Stimulated activated naive B cell treated with anti-CD40 and anti-IgM and Interleukin-4, amounts not matched to agents 10 μg/mL and 1 μg/mL and 100 μg/mL, for 72 hours (primary cell): ENCODE results near the gene AP3S2.
A peak's percentile ranks its signal among the peaks of the same experiment; 100 is the strongest.
"Not testable (repeated sequence)": the region's sequence is repeated elsewhere in the genome, so short reads cannot be mapped to it uniquely, and the experiment has no call there.

ENCODE experiments used
- ATAC-seq, 2 donors: fragments of 150-1000 bp; cut with Tn5 transposase; replicated peaks; 2 replicates each; pipeline ENCODE4 v1.10.0; 2021; ENCODE audit warnings: moderate library complexity in 1 of 2
- DNase-seq: peaks from one replicate; pipeline ENCODE4 v3.0.0; 2021
- H3K27ac Mint-ChIP-seq: one replicate; pipeline ENCODE4 v1.8.0; 2022; ENCODE audit warnings: mild to moderate bottlenecking, mixed read lengths
- H3K27me3 Mint-ChIP-seq, 2 donors: one replicate each; pipeline ENCODE4 v1.8.0; 2022; ENCODE audit warnings: mixed read lengths in 2 of 2
- H3K36me3 Mint-ChIP-seq, 2 donors: one replicate each; pipeline ENCODE4 v1.8.0; 2022; ENCODE audit warnings: mixed read lengths in 2 of 2, mild to moderate bottlenecking in 1 of 2
- H3K4me1 Mint-ChIP-seq, 2 donors: one replicate each; pipeline ENCODE4 v1.8.0; 2022; ENCODE audit warnings: mixed read lengths in 2 of 2, mild to moderate bottlenecking in 1 of 2
- H3K4me3 Mint-ChIP-seq, 2 donors: one replicate each; pipeline ENCODE4 v1.8.0; 2022; ENCODE audit warnings: mild to moderate bottlenecking in 2 of 2, mixed read lengths in 2 of 2, moderate library complexity in 1 of 2
- H3K9me3 Mint-ChIP-seq, 2 donors: one replicate each; pipeline ENCODE4 v1.8.0; 2022; ENCODE audit warnings: mixed read lengths in 2 of 2, mild to moderate bottlenecking in 1 of 2

The AP3S2 gene

GRCh38 chr15:89898146-89898545 is 4.4 kb upstream of the AP3S2 start:
- Mint-ChIP-seq H3K4me1 (peaks cover 6 to 14% of the 10 kb centered on the region in 2 donors), H3K27ac (no peak overlapping the region), H3K9me3 (no peaks in the 10 kb centered on the region), H3K4me3 (no peak overlapping the region), H3K27me3 (no peaks in the 10 kb centered on the region), H3K36me3 (no peaks in the 10 kb centered on the region)
- DNase-seq (no peak), ATAC-seq (no peak)

GRCh38 chr15:89893027-89893426 is 767 bp downstream of the AP3S2 start:
- Mint-ChIP-seq H3K4me1 (peaks cover 8 to 27% of the 10 kb centered on the region in 2 donors), H3K27me3 (no peaks in the 10 kb centered on the region), H3K27ac (peak overlapping the region; percentile 98), H3K36me3 (peaks cover 9 to 21% of the 10 kb centered on the region in 2 donors), H3K9me3 (no peaks in the 10 kb centered on the region), H3K4me3 (peak overlapping the region; percentile 93 to 96)
- no peak for ATAC-seq
- DNase-seq: no peak

- ATAC-seq: no peak
- Mint-ChIP-seq H3K36me3 (peaks cover 27 to 34% of the 10 kb centered on the region in 2 donors), H3K4me3 (no peak overlapping the region), H3K4me1 (peaks cover 8 to 21% of the 10 kb centered on the region in 2 donors), H3K27ac (no peak overlapping the region), H3K9me3 (no peaks in the 10 kb centered on the region), H3K27me3 (no peaks in the 10 kb centered on the region)
- no peak for DNase-seq
Observed at GRCh38 chr15:89888214-89888804, 5.5 kb downstream of the AP3S2 start.

GRCh38 chr15:89885611-89886010 is 8.2 kb downstream of the AP3S2 start:
- no peak overlapping the region for H3K27ac Mint-ChIP-seq
- H3K36me3 Mint-ChIP-seq: peaks cover 35% of the 10 kb centered on the region in 2 donors
- H3K27me3 Mint-ChIP-seq: no peaks in the 10 kb centered on the region
- DNase-seq (no peak), ATAC-seq (no peak)
- peaks cover 0 to under 1% of the 10 kb centered on the region in 2 donors for H3K4me1 Mint-ChIP-seq
- no peaks in the 10 kb centered on the region for H3K9me3 Mint-ChIP-seq
- H3K4me3 Mint-ChIP-seq: no peak overlapping the region

- not testable (repeated sequence) for ATAC-seq, H3K9me3 Mint-ChIP-seq, H3K27me3 Mint-ChIP-seq, H3K4me1 Mint-ChIP-seq, H3K27ac Mint-ChIP-seq, H3K4me3 Mint-ChIP-seq, DNase-seq
- H3K36me3 Mint-ChIP-seq: peaks cover 35% of the 10 kb centered on the region in 2 donors
Observed at GRCh38 chr15:89885179-89885578, 8.6 kb downstream of the AP3S2 start.

- DNase-seq (no peak), ATAC-seq (no peak)
- no peaks in the 10 kb centered on the region for H3K27me3 Mint-ChIP-seq
- no peaks in the 10 kb centered on the region for H3K9me3 Mint-ChIP-seq
- H3K4me1 Mint-ChIP-seq: no peaks in the 10 kb centered on the region
- H3K27ac Mint-ChIP-seq: no peak overlapping the region
- H3K36me3 Mint-ChIP-seq: peaks cover 26 to 32% of the 10 kb centered on the region in 2 donors
- H3K4me3 Mint-ChIP-seq: no peak overlapping the region
Observed at GRCh38 chr15:89883518-89883917, 10.3 kb downstream of the AP3S2 start.

GRCh38 chr15:89880727-89881126 is 13.1 kb downstream of the AP3S2 start:
- ATAC-seq (no peak), DNase-seq (no peak)
- Mint-ChIP-seq H3K27me3 (no peaks in the 10 kb centered on the region), H3K36me3 (peaks cover 35% of the 10 kb centered on the region in 2 donors), H3K4me3 (no peak overlapping the region), H3K9me3 (no peaks in the 10 kb centered on the region), H3K27ac (no peak overlapping the region), H3K4me1 (no peaks in the 10 kb centered on the region)

GRCh38 chr15:89878323-89878722 is 15.5 kb downstream of the AP3S2 start:
- Mint-ChIP-seq H3K4me1 (peaks cover 0 to 2% of the 10 kb centered on the region in 2 donors), H3K9me3 (no peaks in the 10 kb centered on the region), H3K4me3 (no peak overlapping the region), H3K27me3 (no peaks in the 10 kb centered on the region), H3K27ac (no peak overlapping the region), H3K36me3 (peaks cover 21 to 41% of the 10 kb centered on the region in 2 donors)
- ATAC-seq (no peak), DNase-seq (no peak)

- Mint-ChIP-seq H3K4me1 (peaks cover 0 to 2% of the 10 kb centered on the region in 2 donors), H3K36me3 (peaks cover 16 to 36% of the 10 kb centered on the region in 2 donors), H3K27ac (no peak overlapping the region), H3K4me3 (no peak overlapping the region), H3K27me3 (no peaks in the 10 kb centered on the region), H3K9me3 (no peaks in the 10 kb centered on the region)
- no peak for DNase-seq
- ATAC-seq: no peak
Observed at GRCh38 chr15:89877083-89877425, 16.7 kb downstream of the AP3S2 start.

- Mint-ChIP-seq H3K27me3 (no peaks in the 10 kb centered on the region), H3K4me3 (no peak overlapping the region), H3K4me1 (peaks cover 0 to 2% of the 10 kb centered on the region in 2 donors), H3K36me3 (peaks cover 16 to 36% of the 10 kb centered on the region in 2 donors), H3K9me3 (no peaks in the 10 kb centered on the region), H3K27ac (no peak overlapping the region)
- no peak for DNase-seq
- no peak for ATAC-seq
Observed at GRCh38 chr15:89876396-89877082, 17.3 kb downstream of the AP3S2 start.

GRCh38 chr15:89875741-89876140 is 18.1 kb downstream of the AP3S2 start:
- Mint-ChIP-seq H3K4me3 (no peak overlapping the region), H3K27me3 (no peaks in the 10 kb centered on the region), H3K4me1 (peaks cover 0 to 2% of the 10 kb centered on the region in 2 donors), H3K27ac (no peak overlapping the region), H3K9me3 (no peaks in the 10 kb centered on the region), H3K36me3 (peaks cover 13 to 32% of the 10 kb centered on the region in 2 donors)
- no peak for ATAC-seq
- no peak for DNase-seq

GRCh38 chr15:89874926-89875564 is 18.7 kb downstream of the AP3S2 start:
- peak; percentile 62 for DNase-seq
- peaks cover 15 to 36% of the 10 kb centered on the region in 2 donors for H3K36me3 Mint-ChIP-seq
- no peak overlapping the region for H3K27ac Mint-ChIP-seq
- ATAC-seq: peak; percentile 99 to 100
- no peaks in the 10 kb centered on the region for H3K9me3 Mint-ChIP-seq
- H3K4me1 Mint-ChIP-seq: peaks cover 0 to 2% of the 10 kb centered on the region in 2 donors
- H3K4me3 Mint-ChIP-seq: no peak overlapping the region
- no peaks in the 10 kb centered on the region for H3K27me3 Mint-ChIP-seq

- no peak for ATAC-seq
- Mint-ChIP-seq H3K36me3 (peaks cover 9 to 25% of the 10 kb centered on the region in 2 donors), H3K4me1 (peaks cover 0 to 2% of the 10 kb centered on the region in 2 donors), H3K9me3 (no peaks in the 10 kb centered on the region), H3K4me3 (no peak overlapping the region), H3K27me3 (no peaks in the 10 kb centered on the region), H3K27ac (no peak overlapping the region)
- DNase-seq: no peak
Observed at GRCh38 chr15:89870688-89871288, 23.0 kb downstream of the AP3S2 start.

- H3K4me3 Mint-ChIP-seq: no peak overlapping the region
- ATAC-seq (no peak), DNase-seq (no peak)
Observed at GRCh38 chr15:89870006-89870405, 23.8 kb downstream of the AP3S2 start.

More at GRCh38 chr15:89870006-89870405, 23.8 kb downstream of the AP3S2 start:
- H3K27ac Mint-ChIP-seq: no peak overlapping the region
- no peaks in the 10 kb centered on the region for H3K4me1 Mint-ChIP-seq
- no peaks in the 10 kb centered on the region for H3K27me3 Mint-ChIP-seq
- no peaks in the 10 kb centered on the region for H3K9me3 Mint-ChIP-seq
- peaks cover 12 to 20% of the 10 kb centered on the region in 2 donors for H3K36me3 Mint-ChIP-seq
